ENCODE data around the gene RPTOR.

- no peak for TF ChIP-seq EZH2phosphoT487 (IDR thresholded peaks at IDR 0.05; ENCODE audit: borderline replicate concordance, low read depth)
- TF ChIP-seq CTCF (IDR thresholded peaks at IDR 0.05): no peak
- no peak for TF ChIP-seq REST (IDR thresholded peaks at IDR 0.05; ENCODE audit: low read depth, low read length)
- TF ChIP-seq MAX (IDR thresholded peaks at IDR 0.05; ENCODE audit: low read depth): no peak
- TF ChIP-seq TEAD4 (IDR thresholded peaks at IDR 0.05; ENCODE audit: borderline replicate concordance, insufficient read depth): no peak
- TF ChIP-seq NRF1 (IDR thresholded peaks at IDR 0.05; ENCODE audit: low read depth, low read length): no peak
- no peak for TF ChIP-seq GABPA (IDR thresholded peaks at IDR 0.05; ENCODE audit: low read depth)
- no peak for TF ChIP-seq POLR2AphosphoS5 (IDR thresholded peaks at IDR 0.05; ENCODE audit: low read depth, low read length)
- no peak for TF ChIP-seq MEF2A (IDR thresholded peaks at IDR 0.05; ENCODE audit: borderline replicate concordance, low read depth)
- no peak for TF ChIP-seq TAF1 (IDR thresholded peaks at IDR 0.05; ENCODE audit: borderline replicate concordance, low read depth, low read length)
- TF ChIP-seq TCF12 (IDR thresholded peaks at IDR 0.05): no peak
- no peak for TF ChIP-seq FOXM1 (IDR thresholded peaks at IDR 0.05; ENCODE audit: low read depth)
- no peak for TF ChIP-seq JUND (IDR thresholded peaks at IDR 0.05)
- TF ChIP-seq EP300 (IDR thresholded peaks at IDR 0.05; ENCODE audit: borderline replicate concordance in 1 of 2, low read depth in 1 of 2, low read length in 1 of 2): no peak
These were observed 98.9 kb downstream of the RPTOR start for GRCh38 chr17:80643326-80644099.
